HepG2 (cell line): Measurements from ENCODE around the gene LHFPL2. TPM values are rescaled to one million over a fixed set of nuclear protein-coding genes. Genes with fewer than 3 reads are reported as not detected.

Source experiments
- AHR ChIP-seq: IDR thresholded peaks from 2 replicates; pipeline ENCODE4 v1.6.1; 2018; ENCODE audit warnings: missing genetic modification reagents, missing compliant biosample characterization
- ATF7 ChIP-seq, 2 experiments: fragments of 450-650 bp in 1 of 2; sonication (generic) in 1 of 2; formaldehyde crosslinking in 1 of 2; IDR thresholded peaks; 2 replicates each; pipeline versions ENCODE4 v1.4.0 to v1.6.1; 2016 to 2020; ENCODE audit warnings: antibody characterized with exemption in 1 of 2, mild to moderate bottlenecking in 1 of 2, missing genetic modification reagents in 1 of 2
- BRCA1 ChIP-seq: sonication (generic); formaldehyde crosslinking; IDR thresholded peaks from 2 replicates; pipeline ENCODE4 v1.4.0; 2020; ENCODE audit warnings: missing genetic modification reagents
- E2F5 ChIP-seq: sonication (generic); formaldehyde crosslinking; conservative IDR thresholded peaks from 2 replicates; pipeline ENCODE4 v1.4.0; 2020; ENCODE audit warnings: missing genetic modification reagents
- FOXO1 ChIP-seq: sonication (generic); formaldehyde crosslinking; IDR thresholded peaks from 2 replicates; pipeline ENCODE4 v1.4.0; 2020; ENCODE audit warnings: missing genetic modification reagents
- HDAC6 ChIP-seq: fragments of 200-600 bp; sonication (generic); IDR thresholded peaks from 2 replicates; pipeline ENCODE4 v1.7.0; 2017; ENCODE audit warnings: mild to moderate bottlenecking, antibody characterized with exemption, low read length, low read depth
- HHEX ChIP-seq: IDR thresholded peaks from 2 replicates; pipeline ENCODE4 v1.6.1; 2016; ENCODE audit warnings: control low read depth
- HINFP ChIP-seq: sonication (generic); formaldehyde crosslinking; IDR thresholded peaks from 2 replicates; pipeline ENCODE4 v1.4.0; 2020; ENCODE audit warnings: low read depth, mild to moderate bottlenecking, missing genetic modification reagents
- HNF4G ChIP-seq, 2 experiments: sonication (generic) in 1 of 2; formaldehyde crosslinking in 1 of 2; IDR thresholded peaks; 2 replicates each; pipeline versions ENCODE4 v1.4.0 to v1.6.1; 2011 to 2020; ENCODE audit warnings: borderline replicate concordance in 2 of 2, low read depth in 2 of 2, mild to moderate bottlenecking in 2 of 2, low read length in 1 of 2, missing genetic modification reagents in 1 of 2, moderate library complexity in 1 of 2
- MIER3 ChIP-seq: IDR thresholded peaks from 2 replicates; pipeline ENCODE4 v1.6.1; 2016; ENCODE audit warnings: missing compliant biosample characterization, borderline replicate concordance
- RXRA ChIP-seq: sonication (generic); formaldehyde crosslinking; IDR thresholded peaks from 2 replicates; pipeline ENCODE4 v1.5.1; 2020; ENCODE audit warnings: missing genetic modification reagents
- SMAD1 ChIP-seq: sonication (generic); formaldehyde crosslinking; IDR thresholded peaks from 2 replicates; pipeline ENCODE4 v1.4.0; 2020; ENCODE audit warnings: missing genetic modification reagents, low read depth, mild to moderate bottlenecking, borderline replicate concordance
- SRSF4 ChIP-seq: fragments of 200-400 bp; formaldehyde crosslinking; IDR thresholded peaks from one replicate; pipeline ENCODE4 v1.6.1; 2018; ENCODE audit warnings: mild to moderate bottlenecking, low read depth, low read length, moderate library complexity; ENCODE audit not compliant: poor library complexity, severe bottlenecking
- TARDBP ChIP-seq: sonication (generic); formaldehyde crosslinking; IDR thresholded peaks from 2 replicates; pipeline ENCODE4 v1.8.0; 2022; ENCODE audit warnings: mild to moderate bottlenecking, missing genetic modification reagents
- TFDP1 ChIP-seq: IDR thresholded peaks from 2 replicates; pipeline ENCODE4 v1.6.1; 2016; ENCODE audit warnings: missing compliant biosample characterization, missing genetic modification reagents, borderline replicate concordance
- TGIF2 ChIP-seq: IDR thresholded peaks from 2 replicates; pipeline ENCODE4 v1.6.1; 2016; ENCODE audit warnings: control low read depth, missing compliant biosample characterization
- TRAFD1 ChIP-seq: sonication (generic); formaldehyde crosslinking; IDR thresholded peaks from 2 replicates; pipeline ENCODE4 v1.5.1; 2020; ENCODE audit warnings: missing genetic modification reagents, mild to moderate bottlenecking, borderline replicate concordance
- ZNF121 ChIP-seq: sonication (generic); formaldehyde crosslinking; IDR thresholded peaks from 2 replicates; pipeline ENCODE4 v1.5.0; 2020; ENCODE audit warnings: mild to moderate bottlenecking, missing genetic modification reagents
- ZNF256 ChIP-seq: sonication (generic); formaldehyde crosslinking; conservative IDR thresholded peaks from 2 replicates; pipeline ENCODE4 v1.4.0; 2020; ENCODE audit warnings: missing genetic modification reagents
- ZNF331 ChIP-seq: sonication (generic); formaldehyde crosslinking; IDR thresholded peaks from 2 replicates; pipeline ENCODE4 v1.4.0; 2020; ENCODE audit warnings: missing genetic modification reagents
- ZNF484 ChIP-seq: sonication (generic); formaldehyde crosslinking; IDR thresholded peaks from 2 replicates; pipeline ENCODE4 v1.5.1; 2020; ENCODE audit warnings: mild to moderate bottlenecking, low read depth, missing genetic modification reagents, borderline replicate concordance
- ZNF543 ChIP-seq: sonication (generic); formaldehyde crosslinking; IDR thresholded peaks from 2 replicates; pipeline ENCODE4 v1.4.0; 2020; ENCODE audit warnings: mild to moderate bottlenecking, missing genetic modification reagents
- ZNF644 ChIP-seq: IDR thresholded peaks from 2 replicates; pipeline ENCODE4 v1.6.1; 2016; ENCODE audit warnings: low read depth
- ZSCAN21 ChIP-seq: sonication (generic); formaldehyde crosslinking; IDR thresholded peaks from 2 replicates; pipeline ENCODE4 v1.8.0; 2022; ENCODE audit warnings: mild to moderate bottlenecking, missing genetic modification reagents, moderate library complexity, borderline replicate concordance
- polyA plus RNA-seq, 8 experiments: library from polyadenylated mRNA; depleted of rRNA in 3 of 8; stranded (reverse) in 7 of 8; unstranded in 1 of 8; fragments of >200 nt; fragmentation: Illumina TruSeq in 4 of 8; extraction: Trizol in 4 of 8; gene quantifications; 2 replicates each; pipeline versions ENCODE4 v1.2.1 to v1.2.3, GENCODE V29; 2011 to 2016; ENCODE audit warnings: low read depth in 4 of 8, missing spikeins in 1 of 8, mixed read lengths in 1 of 8; ENCODE audit not compliant: insufficient read depth in 1 of 8
- total RNA-seq, 5 experiments: library from RNA; depleted of rRNA; stranded (reverse); fragments of >200 nt; fragmentation: Illumina TruSeq; extraction: Trizol; gene quantifications; 2 replicates each; pipeline ENCODE4 v1.2.3, GENCODE V29; 2016; ENCODE audit warnings: low read depth in 1 of 5

The LHFPL2 gene
- total and polyA plus RNA-seq, 2 of the 13 experiments (the other 11 are each of a cell fraction or from before 2014, with no cell fraction given) = 6.0 to 20.0 TPM

GRCh38 chr5:78518365-78519197 lies 130.0 kb downstream of the LHFPL2 start (continued):
- TF ChIP-seq HINFP = 0 out of 2 replicates have a peak, but pooled peaks have one; percentile 58
- peak; percentile 58; the same call in 1 of the 2 replicates for TF ChIP-seq TFDP1 (CRISPR knock-in tag)
- TF ChIP-seq HHEX (CRISPR knock-in tag) = peak; percentile 18; the same call in 1 of the 2 replicates
- peak; percentile 70; the same call in 1 of the 2 replicates for TF ChIP-seq FOXO1 (CRISPR knock-in tag)
- peak; percentile 79 for TF ChIP-seq RXRA (CRISPR knock-in tag)
- TF ChIP-seq TRAFD1 (CRISPR knock-in tag) = no peak; the same call in 1 of the 2 replicates
- TF ChIP-seq AHR (CRISPR knock-in tag) = no peak
- no peak for TF ChIP-seq SMAD1
- TF ChIP-seq TGIF2 (CRISPR knock-in tag) = peak; percentile 80
- peak; percentile 71 for TF ChIP-seq HNF4G (IDR thresholded peaks at IDR 0.05; ENCODE audit: borderline replicate concordance, low read depth, low read length)
- no peak for TF ChIP-seq HNF4G (CRISPR knock-in tag; IDR thresholded peaks at IDR 0.05; ENCODE audit: borderline replicate concordance, low read depth)
- 0 out of 2 replicates have a peak, but pooled peaks have one; percentile 14 for TF ChIP-seq ZNF121 (CRISPR knock-in tag)
- TF ChIP-seq ZNF644 = peak; percentile 71; the same call in 1 of the 2 replicates
- TF ChIP-seq ATF7 (IDR thresholded peaks at IDR 0.05) = peak; percentile 83
- TF ChIP-seq ATF7 (CRISPR knock-in tag; IDR thresholded peaks at IDR 0.05) = peak; percentile 98
- TF ChIP-seq ZNF543 (CRISPR knock-in tag) = peak; percentile 87
- TF ChIP-seq E2F5 (CRISPR knock-in tag) = no peak
- peak; percentile 79 for TF ChIP-seq TARDBP (CRISPR knock-in tag)
- TF ChIP-seq MIER3 (CRISPR knock-in tag) = peak; percentile 69; the same call in 1 of the 2 replicates
- no peak for TF ChIP-seq ZNF484
- peak; percentile 39; the same call in 1 of the 2 replicates for TF ChIP-seq ZSCAN21 (CRISPR knock-in tag)
- TF ChIP-seq ZNF256 (CRISPR knock-in tag) = 0 out of 2 replicates have a peak, but pooled peaks have one; percentile 5
- TF ChIP-seq ZNF331 (CRISPR knock-in tag) = 0 out of 2 replicates have a peak, but pooled peaks have one; percentile 9
- TF ChIP-seq SRSF4 = no peak
- no peak for TF ChIP-seq HDAC6
- TF ChIP-seq BRCA1 (CRISPR knock-in tag) = 0 out of 2 replicates have a peak, but pooled peaks have one; percentile 42
